Sigmoid colon (tissue), 4 donors: ENCODE data around the gene CDC5L.

Experiments
- EP300 ChIP-seq, 4 donors: sonication (generic); formaldehyde crosslinking; IDR thresholded peaks; one replicate each; pipeline ENCODE4 v1.6.1; 2017; ENCODE audit warnings: antibody characterized with exemption in 4 of 4
- POLR2A ChIP-seq, 2 donors: fragments of 450-650 bp; IDR thresholded peaks; one replicate each; pipeline ENCODE4 v1.6.1; 2016; ENCODE audit warnings: antibody characterized with exemption in 2 of 2, mild to moderate bottlenecking in 2 of 2, moderate library complexity in 2 of 2
- TF ChIP-seq, protein P1 (sequence below), 4 experiments: fragments of 450-650 bp in 3 of 4; fragments of 200-600 bp in 1 of 4; IDR thresholded peaks; one replicate each; pipeline ENCODE4 v1.5.1; 2016 to 2019; ENCODE audit warnings: antibody characterized with exemption in 4 of 4, mild to moderate bottlenecking in 3 of 4, moderate library complexity in 2 of 4

DNA sequence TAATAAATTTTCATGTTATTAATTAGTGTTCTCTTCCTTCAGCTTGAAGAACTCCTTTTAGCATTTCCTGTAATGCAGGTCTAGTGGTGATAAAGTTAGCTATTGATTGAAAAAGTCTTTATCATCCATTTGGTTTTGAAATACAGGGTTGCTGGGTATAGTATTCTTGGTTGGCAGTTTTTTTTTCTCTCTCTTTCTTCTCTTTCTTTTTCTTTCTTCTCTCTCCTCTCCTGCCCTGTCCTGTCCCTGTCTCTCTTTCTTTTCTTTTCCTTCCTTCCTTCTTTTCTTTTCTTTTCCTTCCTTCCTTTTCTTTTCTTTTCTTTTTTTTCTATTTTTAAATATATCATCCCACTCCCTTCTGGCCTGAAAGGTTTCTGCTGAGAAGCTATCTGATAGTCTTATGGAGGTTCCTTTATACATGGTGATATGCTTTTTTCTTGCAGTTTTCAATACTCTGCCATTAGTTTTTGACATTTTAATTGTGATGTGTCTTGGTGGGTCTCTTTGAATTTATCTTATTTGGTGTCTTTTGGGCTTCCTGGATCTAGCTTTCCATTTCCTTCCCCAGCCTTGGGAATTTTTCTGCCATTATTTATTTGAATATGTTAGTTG lies 55.4 kb downstream of the CDC5L start:
- TF ChIP-seq POLR2A (IDR thresholded peaks at IDR 0.05) (no peak), EP300 (IDR thresholded peaks at IDR 0.05) (no peak)
- TF ChIP-seq, protein P1, sequence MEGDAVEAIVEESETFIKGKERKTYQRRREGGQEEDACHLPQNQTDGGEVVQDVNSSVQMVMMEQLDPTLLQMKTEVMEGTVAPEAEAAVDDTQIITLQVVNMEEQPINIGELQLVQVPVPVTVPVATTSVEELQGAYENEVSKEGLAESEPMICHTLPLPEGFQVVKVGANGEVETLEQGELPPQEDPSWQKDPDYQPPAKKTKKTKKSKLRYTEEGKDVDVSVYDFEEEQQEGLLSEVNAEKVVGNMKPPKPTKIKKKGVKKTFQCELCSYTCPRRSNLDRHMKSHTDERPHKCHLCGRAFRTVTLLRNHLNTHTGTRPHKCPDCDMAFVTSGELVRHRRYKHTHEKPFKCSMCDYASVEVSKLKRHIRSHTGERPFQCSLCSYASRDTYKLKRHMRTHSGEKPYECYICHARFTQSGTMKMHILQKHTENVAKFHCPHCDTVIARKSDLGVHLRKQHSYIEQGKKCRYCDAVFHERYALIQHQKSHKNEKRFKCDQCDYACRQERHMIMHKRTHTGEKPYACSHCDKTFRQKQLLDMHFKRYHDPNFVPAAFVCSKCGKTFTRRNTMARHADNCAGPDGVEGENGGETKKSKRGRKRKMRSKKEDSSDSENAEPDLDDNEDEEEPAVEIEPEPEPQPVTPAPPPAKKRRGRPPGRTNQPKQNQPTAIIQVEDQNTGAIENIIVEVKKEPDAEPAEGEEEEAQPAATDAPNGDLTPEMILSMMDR (IDR thresholded peaks at IDR 0.05) = no peak
